Large intestine (tissue), 3 donors: ENCODE results near the gene GCK. TPM values are rescaled to one million over a fixed set of nuclear protein-coding genes. Genes with fewer than 3 reads are reported as not detected.
A peak's percentile ranks its signal among the peaks of the same experiment; 100 is the strongest.
"Not testable (repeated sequence)": the region's sequence is repeated elsewhere in the genome, so short reads cannot be mapped to it uniquely, and the experiment has no call there.

Experiments
- DNase-seq, 2 donors: peaks; one replicate each; pipeline versions ENCODE4 v3.0.0 to v3.0.0-alpha.2; 2013
- H3K27ac ChIP-seq: one replicate; pipeline ENCODE4 v1.5.1; 2013; ENCODE audit warnings: low read length
- H3K27me3 ChIP-seq: 2 replicates; pipeline ENCODE4 v1.6.1; 2013; ENCODE audit warnings: low read length; ENCODE audit not compliant: control insufficient read depth, insufficient read depth
- H3K36me3 ChIP-seq: 2 replicates; pipeline ENCODE4 v1.6.1; 2013; ENCODE audit warnings: low read length; ENCODE audit not compliant: control insufficient read depth, insufficient read depth
- H3K4me1 ChIP-seq: one replicate; pipeline ENCODE4 v1.6.1; 2013; ENCODE audit warnings: low read length; ENCODE audit not compliant: control insufficient read depth, insufficient read depth
- H3K4me3 ChIP-seq: one replicate; pipeline ENCODE4 v1.5.1; 2013; ENCODE audit warnings: low read length
- H3K9me3 ChIP-seq: one replicate; pipeline ENCODE4 v1.6.1; 2013; ENCODE audit warnings: mild to moderate bottlenecking, low read depth, low read length, moderate library complexity; ENCODE audit not compliant: control insufficient read depth
- WGBS: methylation state at CpG from one replicate; pipeline ENCODE4 v1.1.5; 2013; ENCODE audit warnings: low lambda C conversion rate; ENCODE audit not compliant: insufficient coverage; 5-methylcytosine and 5-hydroxymethylcytosine counted together
- polyA plus RNA-seq: library from polyadenylated mRNA; unstranded; fragments of 120-200 nt; gene quantifications from one replicate; pipeline ENCODE4 v1.2.1, GENCODE V29; 2013

Gene GCK
- polyA plus RNA-seq, 1 donor = 2.3 TPM

DNA sequence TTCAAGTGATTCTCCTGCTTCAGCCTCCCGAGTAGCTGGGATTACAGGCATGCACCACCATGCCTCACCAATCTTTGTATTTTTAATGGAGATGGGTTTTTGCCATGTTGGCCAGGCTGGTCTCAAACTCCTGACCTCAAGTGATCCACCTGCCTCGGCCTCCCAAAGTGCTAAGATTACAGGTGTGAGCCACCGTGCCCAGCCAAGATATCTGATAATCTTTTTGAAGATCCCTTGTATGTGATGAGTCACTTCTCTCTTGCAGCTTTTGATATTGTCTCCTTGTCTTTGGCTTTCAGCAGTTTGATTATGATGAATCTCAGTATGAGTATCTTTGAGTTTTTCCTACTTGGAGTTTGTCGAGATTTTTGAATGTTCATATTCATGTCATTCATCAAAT, 62.7 kb downstream of the GCK start:
- WGBS = 100% methylated on average over 1 of the region's 4 CpGs
- H3K36me3 ChIP-seq, H3K27me3 ChIP-seq, DNase-seq, H3K4me3 ChIP-seq, H3K27ac ChIP-seq, H3K9me3 ChIP-seq: not testable (repeated sequence)
- peaks cover 11% of the 10 kb centered on the region for H3K4me1 ChIP-seq

DNA sequence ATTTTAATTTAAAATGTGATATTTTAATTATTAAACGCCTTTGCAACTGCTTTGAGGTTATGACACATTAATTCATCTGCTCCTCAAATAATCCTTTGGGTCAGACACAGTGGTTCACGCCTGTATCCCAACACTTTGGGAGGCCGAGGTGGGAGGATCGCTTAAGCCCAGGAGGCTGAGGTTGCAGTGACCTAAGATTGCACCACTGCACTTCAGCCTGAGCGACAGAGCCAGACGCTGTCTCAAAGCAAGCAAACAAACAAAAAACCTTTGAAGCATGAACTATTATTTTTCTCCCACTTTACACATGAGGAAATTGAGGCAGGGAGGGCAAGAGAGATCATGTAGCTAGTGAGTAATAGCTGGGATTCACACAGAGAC, 64.4 kb downstream of the GCK start:
- no peaks in the 10 kb centered on the region for H3K27me3 ChIP-seq
- no peak overlapping the region for H3K27ac ChIP-seq
- H3K9me3 ChIP-seq = no peaks in the 10 kb centered on the region
- DNase-seq = no peak
- H3K4me3 ChIP-seq = no peak overlapping the region
- WGBS = no CpG with 5 or more reads among the region's 6 CpGs
- peaks cover 15% of the 10 kb centered on the region for H3K36me3 ChIP-seq
- H3K4me1 ChIP-seq = peaks cover 5% of the 10 kb centered on the region

DNA sequence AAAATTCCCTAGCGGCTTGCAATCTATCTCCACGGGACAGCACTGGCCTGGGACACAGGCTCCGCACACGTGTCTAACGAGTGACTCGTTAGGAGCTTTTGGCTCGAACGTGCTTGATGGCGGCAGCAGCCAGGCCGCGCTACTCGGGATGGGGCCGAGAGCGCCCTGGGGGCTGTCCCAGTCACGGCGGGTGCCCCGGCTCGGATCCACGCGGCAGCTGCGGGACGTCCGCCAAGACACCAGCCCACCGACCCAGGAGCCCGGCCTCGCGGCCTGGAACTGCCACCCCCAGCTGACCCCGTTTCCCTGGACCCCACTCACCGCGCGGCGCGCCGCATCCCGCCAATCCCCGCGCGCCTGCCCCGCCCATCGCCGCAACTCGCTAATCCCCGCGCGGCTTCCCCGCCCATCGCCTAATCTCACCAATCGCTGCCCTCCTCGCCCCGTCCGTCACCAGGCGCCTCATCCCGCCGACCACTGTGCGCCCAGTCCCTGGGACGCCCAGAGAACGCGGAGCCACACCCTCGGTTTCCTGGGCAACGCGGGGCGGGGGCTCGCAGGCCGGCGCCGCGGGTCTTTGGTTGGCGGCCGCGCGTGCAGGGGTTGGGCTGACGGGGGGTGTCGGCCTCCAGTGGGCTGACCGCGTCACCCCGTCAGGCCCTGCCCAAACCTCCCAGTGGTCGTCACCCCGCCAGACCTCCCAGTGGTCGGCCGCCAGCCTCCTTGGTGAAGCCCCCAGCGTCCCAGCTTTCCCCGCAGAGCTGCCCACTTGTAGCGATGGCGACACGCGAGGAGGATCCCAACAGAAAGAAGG, 65.8 kb downstream of the GCK start, which contains the start of gene POLD2:
POLD2 (minus strand) TSS at position 359 of the 814 bp plus-strand sequence. CDS start 1,495 bp downstream, outside the sequence.
- peaks cover 5% of the 10 kb centered on the region for H3K4me1 ChIP-seq
- H3K36me3 ChIP-seq = peaks cover 24% of the 10 kb centered on the region
- peak; percentile 97 to 98 for DNase-seq
- H3K4me3 ChIP-seq = peak within 1 kb of the TSS; percentile 81
- peak within 1 kb of the TSS; percentile 66 for H3K27ac ChIP-seq
- no CpG with 5 or more reads among the region's 86 CpGs for WGBS
- no peaks in the 10 kb centered on the region for H3K27me3 ChIP-seq
- no peaks in the 10 kb centered on the region for H3K9me3 ChIP-seq

DNA sequence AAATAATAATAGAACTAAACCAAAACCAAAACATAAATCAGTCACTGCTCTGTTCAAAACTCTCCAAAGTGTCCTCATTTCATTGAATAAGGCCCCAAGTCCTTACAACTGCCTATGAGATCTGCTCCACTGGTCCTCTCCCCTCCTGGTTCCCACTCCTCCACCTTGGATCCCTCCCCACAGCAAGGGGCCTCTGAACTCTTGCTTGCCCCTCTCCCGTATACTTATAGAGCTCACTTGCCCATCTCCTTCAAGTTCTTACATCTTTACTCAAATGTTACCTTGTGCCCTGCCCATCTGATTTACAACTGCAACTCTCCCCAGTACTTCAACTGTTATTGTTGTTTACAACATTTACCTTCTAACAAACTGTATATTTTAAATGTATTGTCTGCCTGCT, 66.7 kb downstream of the GCK start:
- Histone ChIP-seq H3K4me1 (peaks cover 5% of the 10 kb centered on the region), H3K9me3 (no peaks in the 10 kb centered on the region), H3K4me3 (peak overlapping the region; percentile 81), H3K27me3 (no peaks in the 10 kb centered on the region), H3K27ac (no peak overlapping the region), H3K36me3 (peaks cover 31% of the 10 kb centered on the region)
- DNase-seq = no peak
- WGBS = no CpG with 5 or more reads among the region's 1 CpG

DNA sequence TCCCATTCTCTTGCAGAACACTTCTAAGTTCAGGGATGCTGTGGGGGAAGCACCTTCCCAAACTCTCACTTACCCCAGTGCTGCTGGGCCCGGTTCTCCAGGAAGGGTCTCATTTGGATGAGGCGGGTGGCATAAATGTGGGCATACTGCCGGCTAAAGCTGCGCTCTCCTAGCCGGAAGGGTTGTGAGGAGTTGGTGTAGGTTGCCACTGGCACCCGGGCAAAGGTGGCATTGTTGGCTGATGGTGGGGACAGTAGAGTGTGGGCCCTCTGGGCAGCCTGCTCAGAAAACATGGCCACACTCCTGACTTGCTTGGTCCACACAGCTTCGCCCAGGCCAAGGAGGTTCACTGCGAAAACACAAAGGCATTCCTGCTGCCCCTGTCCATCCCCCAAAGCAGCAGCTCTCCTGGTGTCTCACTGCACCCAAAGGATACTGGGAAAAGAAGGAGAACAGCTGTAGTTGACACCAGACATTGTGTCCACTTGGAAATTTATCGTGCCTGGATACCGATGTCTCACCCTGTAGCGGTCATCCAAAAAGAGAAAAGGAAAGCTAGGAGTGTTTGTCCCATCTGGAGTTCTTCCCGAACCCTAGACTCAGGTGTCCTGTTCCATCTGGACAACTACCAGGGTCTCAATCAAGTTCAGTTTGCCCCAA, 67.3 kb downstream of the GCK start:
- WGBS = no CpG with 5 or more reads among the region's 12 CpGs
- H3K27ac ChIP-seq = no peak overlapping the region
- H3K9me3 ChIP-seq = no peaks in the 10 kb centered on the region
- H3K4me3 ChIP-seq = no peak overlapping the region
- H3K27me3 ChIP-seq = no peaks in the 10 kb centered on the region
- H3K36me3 ChIP-seq = peaks cover 36% of the 10 kb centered on the region
- DNase-seq = no peak
- H3K4me1 ChIP-seq = peaks cover 5% of the 10 kb centered on the region

DNA sequence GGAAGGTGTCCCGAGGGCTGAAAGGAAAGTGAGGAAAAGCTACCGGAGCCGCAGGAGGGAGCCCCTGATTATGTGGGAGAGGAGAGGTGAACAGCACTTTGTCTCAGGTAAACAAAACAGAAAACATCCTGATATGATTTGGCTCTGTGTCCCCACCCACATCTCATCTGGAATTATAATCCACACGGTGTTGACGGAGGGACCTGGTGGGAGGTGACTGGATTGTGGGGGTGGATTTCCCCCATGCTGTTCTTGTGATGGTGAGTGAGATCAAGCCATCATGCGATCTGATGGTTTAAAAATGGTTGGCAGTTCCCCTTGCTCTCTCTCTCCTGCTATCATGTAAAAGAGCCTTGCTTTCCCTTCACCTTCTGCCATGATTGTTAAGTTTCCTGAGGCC, 68.8 kb downstream of the GCK start:
- Histone ChIP-seq H3K4me3 (no peak overlapping the region), H3K27ac (no peak overlapping the region), H3K36me3 (peaks cover 49% of the 10 kb centered on the region), H3K27me3 (no peaks in the 10 kb centered on the region), H3K4me1 (peaks cover 5% of the 10 kb centered on the region), H3K9me3 (no peaks in the 10 kb centered on the region)
- WGBS = no CpG with 5 or more reads among the region's 6 CpGs
- DNase-seq = no peak

DNA sequence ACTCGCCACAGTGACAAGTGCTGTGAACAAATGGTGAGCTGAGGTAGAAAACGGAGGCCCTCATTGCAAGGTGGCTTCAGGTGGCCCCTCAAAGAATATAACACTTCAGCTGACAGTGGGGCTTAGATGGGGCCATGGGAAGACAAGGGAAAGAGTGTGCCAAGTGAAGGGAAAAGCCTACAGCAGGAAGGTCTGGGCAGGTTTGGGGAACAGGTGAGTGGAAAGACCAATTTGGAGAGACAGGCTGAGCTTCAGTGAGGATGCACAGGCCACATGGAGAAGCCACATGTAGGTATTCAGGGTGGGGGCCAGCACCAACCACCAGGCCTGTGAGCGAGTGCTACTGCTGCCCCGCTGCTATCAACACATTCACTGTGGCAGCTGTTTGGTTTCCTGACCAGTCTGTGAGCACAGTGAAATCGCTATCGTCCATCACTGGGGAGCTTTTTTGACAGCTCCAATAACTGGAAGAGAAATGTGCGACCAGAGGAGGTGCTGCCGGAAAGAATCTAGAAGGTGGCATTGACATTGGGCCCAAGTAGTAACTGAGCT, 69.3 kb downstream of the GCK start:
- H3K36me3 ChIP-seq = peaks cover 54% of the 10 kb centered on the region
- WGBS = 83% methylated on average over 2 of the region's 8 CpGs

DNA sequence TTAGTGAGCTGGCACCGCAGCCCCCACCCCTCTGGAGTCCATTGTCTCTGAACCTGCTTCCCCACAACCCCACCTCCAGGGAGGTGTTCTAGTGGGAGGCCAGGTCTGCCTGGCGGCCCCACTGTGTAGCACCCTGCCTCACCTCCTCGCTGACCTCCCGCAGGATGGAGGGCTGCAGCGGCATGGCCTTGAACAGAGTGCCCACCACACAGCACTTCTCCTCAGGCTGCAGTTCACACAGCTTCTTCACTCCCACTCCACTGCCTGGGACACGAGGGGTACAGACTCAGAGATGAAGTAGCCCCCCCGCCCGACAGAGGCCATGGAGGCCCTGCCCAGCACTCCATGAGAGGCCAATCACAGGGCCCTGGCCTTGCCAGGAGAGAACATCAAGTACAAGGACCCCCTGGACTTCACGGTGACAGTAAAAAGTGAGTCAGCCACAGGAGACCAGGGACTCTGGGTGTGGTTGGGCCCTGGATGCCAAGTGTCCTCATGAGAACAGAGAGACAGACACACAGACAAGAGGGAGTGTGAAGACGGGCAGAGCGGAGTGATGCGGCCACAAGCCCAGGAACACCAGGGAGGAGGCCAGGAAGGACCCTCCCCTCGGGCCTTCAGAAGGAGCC, 71.3 kb downstream of the GCK start:
- Histone ChIP-seq H3K27me3 (peaks cover 1% of the 10 kb centered on the region), H3K9me3 (peaks cover 4% of the 10 kb centered on the region), H3K36me3 (peaks cover 65% of the 10 kb centered on the region), H3K4me3 (no peak overlapping the region), H3K27ac (no peak overlapping the region), H3K4me1 (peaks cover 5% of the 10 kb centered on the region)
- no CpG with 5 or more reads among the region's 13 CpGs for WGBS
- no peak for DNase-seq

More for the DNA sequence above, 69.3 kb downstream of the GCK start:
- no peak for DNase-seq
- H3K27me3 ChIP-seq = no peaks in the 10 kb centered on the region
- no peak overlapping the region for H3K27ac ChIP-seq
- no peaks in the 10 kb centered on the region for H3K9me3 ChIP-seq
- H3K4me3 ChIP-seq = no peak overlapping the region
- peaks cover 5% of the 10 kb centered on the region for H3K4me1 ChIP-seq

DNA sequence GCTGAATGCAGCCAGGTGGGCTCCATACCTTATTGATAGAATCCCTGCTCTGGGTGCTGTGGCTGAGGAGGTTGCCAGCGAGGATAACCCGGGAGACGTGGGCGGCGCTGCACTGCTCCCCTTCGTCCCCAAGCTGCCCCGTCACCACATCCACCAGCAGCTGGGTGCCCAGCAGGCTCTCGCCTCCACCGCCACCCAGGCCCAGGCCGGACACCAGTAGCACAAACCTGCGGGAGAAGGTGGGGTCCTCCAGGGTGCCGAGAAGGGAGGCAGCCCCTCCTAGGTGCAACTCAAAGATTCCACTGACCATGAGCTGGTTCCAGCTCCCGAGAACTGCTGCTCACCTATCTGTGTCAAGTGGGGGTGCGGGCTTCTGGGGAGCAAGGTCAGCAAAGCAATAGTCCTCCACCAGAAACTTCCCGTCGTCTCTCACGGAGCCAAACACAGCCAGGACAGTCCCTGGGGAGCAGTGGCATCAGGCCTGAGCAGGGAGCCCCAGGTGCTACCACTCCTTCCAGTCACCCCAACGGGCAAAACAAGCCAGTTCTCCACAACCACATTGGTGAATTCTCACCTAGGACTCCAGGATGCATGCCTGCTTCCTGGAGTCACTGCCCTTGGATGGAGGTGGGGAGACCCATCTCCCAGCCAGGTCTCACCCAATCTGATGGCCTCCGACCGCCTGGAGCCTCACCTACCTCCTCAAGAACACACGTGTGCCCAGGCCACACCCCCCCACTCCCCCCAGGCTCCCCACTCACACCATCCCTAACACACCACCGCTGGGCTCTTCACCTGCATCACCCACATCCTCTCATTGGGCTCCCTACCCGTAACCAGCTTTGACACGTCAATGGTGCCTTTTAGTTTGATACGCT, 72.2 kb downstream of the GCK start:
- H3K4me3 ChIP-seq = no peak overlapping the region
- H3K36me3 ChIP-seq = peaks cover 65% of the 10 kb centered on the region
- no peak overlapping the region for H3K27ac ChIP-seq
- H3K4me1 ChIP-seq = no peaks in the 10 kb centered on the region
- no CpG with 5 or more reads among the region's 25 CpGs for WGBS
- H3K27me3 ChIP-seq = peaks cover 6% of the 10 kb centered on the region
- no peak for DNase-seq
- peaks cover 4% of the 10 kb centered on the region for H3K9me3 ChIP-seq
